Activated CD8-positive, alpha-beta memory T cell treated with anti-CD3 and anti-CD28 coated beads for 36 hours (primary cell): Measurements from ENCODE around the gene PDK2. TPM values are rescaled to one million over a fixed set of nuclear protein-coding genes. Genes with fewer than 3 reads are reported as not detected.

Experiments used
- total RNA-seq, 2 experiments: library from RNA; stranded (reverse); gene quantifications; one replicate each; pipeline ENCODE4 v1.2.3, GENCODE V29; 2021

Gene PDK2
- total RNA-seq, 2 experiments from 2014 or later, result 15.0 to 18.5 TPM

Other genes starting within 250 kb of the PDK2 start
- not detected for gene TAC4, start 247.3 kb upstream of the PDK2 start, total RNA-seq
- gene DLX4, start 126.2 kb upstream of the PDK2 start, total RNA-seq, result under 1 TPM; 0.67 to 0.97 TPM
- gene DLX3, start 100.1 kb upstream of the PDK2 start, total RNA-seq, result under 1 TPM; 0.08 to 0.13 TPM
- 1 to 10 TPM; 8.0 to 8.2 TPM for gene ITGA3, start 39.2 kb upstream of the PDK2 start, total RNA-seq
- gene SAMD14, start 34.8 kb downstream of the PDK2 start, total RNA-seq, result 1 to 10 TPM; 1.0 to 1.2 TPM
- 10 to 100 TPM; 69.6 to 70.6 TPM for gene PPP1R9B, start 55.3 kb downstream of the PDK2 start, total RNA-seq
- not detected for gene SGCA, start 70.7 kb downstream of the PDK2 start, total RNA-seq
- gene COL1A1, start 106.3 kb downstream of the PDK2 start, total RNA-seq, result 1 to 10 TPM in 1 of 2 experiments, under 1 TPM in 1; 0.65 to 1.0 TPM
- gene TMEM92, start 179.1 kb downstream of the PDK2 start, total RNA-seq, result not detected